NCI-H146 treated with DMSO at 0.1 percent for 48 hours (cell line): ENCODE results near the gene ITGA6.
A peak's percentile ranks its signal among the peaks of the same experiment; 100 is the strongest.

Source experiments
- DNase-seq: peaks from one replicate; lab custom pipeline; 2025; ENCODE audit not compliant: unreplicated experiment; lab: John Stamatoyannopoulos, UW

ITGA6 gene

DNA sequence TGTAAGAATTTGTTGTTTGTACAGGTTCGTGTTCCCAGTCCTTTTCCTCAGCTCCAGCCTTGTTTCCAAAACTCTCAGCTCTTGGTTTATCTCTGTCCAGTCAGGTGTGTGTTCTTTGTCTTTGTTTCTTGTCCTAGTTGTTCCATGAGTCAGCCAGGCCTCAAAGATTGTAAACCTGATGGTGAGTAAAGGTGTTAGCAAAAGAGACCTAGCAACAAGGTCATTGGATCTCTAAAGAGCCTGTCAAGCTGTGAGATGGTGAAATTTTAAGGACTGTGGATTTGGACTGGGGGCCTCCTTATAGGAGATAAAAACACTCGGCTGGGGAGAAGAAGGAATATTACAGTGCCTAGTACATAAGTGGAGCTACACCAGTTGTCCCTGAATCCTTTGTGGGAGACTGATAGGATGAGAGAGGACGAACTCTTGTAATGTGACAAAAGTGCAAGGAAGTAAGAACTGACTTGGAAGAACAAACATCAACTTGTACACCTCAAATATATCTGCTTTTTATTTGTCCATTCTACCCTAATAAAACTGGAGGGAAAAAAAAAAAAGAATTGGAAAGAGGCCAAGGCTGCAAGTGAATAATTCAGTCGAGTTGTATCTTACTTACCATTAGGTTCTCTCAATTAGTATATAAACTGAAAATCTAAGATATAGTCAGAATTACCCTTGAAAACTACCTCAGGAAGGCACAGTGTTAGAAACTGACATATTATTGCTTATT lies 37.2 kb downstream of the ITGA6 start:
- no peak for DNase-seq

DNA sequence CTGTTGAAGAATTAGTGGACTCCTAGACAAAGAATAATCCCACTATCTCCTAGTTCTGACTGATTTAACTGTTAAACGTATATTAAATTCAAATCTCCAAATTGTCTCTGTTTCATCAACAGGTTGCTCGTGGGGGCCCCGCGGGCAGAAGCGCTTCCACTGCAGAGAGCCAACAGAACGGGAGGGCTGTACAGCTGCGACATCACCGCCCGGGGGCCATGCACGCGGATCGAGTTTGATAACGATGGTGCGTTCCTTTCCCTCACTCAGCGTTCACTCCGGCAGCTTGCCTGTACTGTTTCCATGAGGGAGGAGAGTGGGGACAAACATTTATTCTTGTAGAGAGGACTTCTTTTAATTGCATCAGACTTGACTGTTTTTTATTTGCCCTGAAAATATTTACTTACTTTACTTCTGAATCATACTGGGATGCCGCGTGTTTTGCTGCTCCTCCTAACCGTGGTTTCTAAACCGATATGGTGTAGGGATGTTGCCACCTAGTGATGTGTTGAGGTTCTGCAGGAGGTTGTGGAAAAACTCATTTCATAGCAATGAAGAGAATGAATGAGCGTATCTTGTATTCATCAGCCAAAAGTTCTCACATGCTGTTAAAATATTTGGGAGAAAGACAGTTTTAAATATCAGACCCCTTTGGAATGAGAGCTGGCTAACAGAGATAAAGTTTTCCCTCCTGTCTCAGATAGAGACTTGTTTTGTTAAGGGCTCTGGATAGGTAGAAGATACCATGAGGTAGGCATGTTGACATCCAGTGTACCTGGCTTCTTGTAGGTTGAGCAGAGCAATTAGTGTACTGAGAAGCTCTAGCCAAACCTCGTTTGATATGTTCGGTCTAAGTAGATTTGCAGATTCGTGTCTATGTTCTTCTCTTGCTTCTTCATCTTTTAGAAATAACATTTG lies 38.3 kb downstream of the ITGA6 start:
- peak; percentile 76 for DNase-seq

DNA sequence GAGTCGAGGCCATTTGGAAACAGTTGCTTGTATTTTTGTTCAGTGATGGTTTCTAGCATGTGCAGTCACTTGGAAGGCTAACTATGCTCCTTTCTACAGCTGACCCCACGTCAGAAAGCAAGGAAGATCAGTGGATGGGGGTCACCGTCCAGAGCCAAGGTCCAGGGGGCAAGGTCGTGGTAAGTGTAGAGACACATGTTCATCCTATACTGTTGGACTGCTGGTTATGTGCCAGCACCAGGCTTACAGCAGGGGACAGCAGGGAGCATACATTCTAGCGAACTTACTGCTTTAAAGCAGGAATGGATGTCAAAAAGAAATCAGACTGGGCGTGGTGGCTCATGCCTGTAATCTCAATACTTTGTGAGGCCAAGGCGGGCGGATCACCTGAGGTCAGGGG lies 40.0 kb downstream of the ITGA6 start:
- no peak for DNase-seq

DNA sequence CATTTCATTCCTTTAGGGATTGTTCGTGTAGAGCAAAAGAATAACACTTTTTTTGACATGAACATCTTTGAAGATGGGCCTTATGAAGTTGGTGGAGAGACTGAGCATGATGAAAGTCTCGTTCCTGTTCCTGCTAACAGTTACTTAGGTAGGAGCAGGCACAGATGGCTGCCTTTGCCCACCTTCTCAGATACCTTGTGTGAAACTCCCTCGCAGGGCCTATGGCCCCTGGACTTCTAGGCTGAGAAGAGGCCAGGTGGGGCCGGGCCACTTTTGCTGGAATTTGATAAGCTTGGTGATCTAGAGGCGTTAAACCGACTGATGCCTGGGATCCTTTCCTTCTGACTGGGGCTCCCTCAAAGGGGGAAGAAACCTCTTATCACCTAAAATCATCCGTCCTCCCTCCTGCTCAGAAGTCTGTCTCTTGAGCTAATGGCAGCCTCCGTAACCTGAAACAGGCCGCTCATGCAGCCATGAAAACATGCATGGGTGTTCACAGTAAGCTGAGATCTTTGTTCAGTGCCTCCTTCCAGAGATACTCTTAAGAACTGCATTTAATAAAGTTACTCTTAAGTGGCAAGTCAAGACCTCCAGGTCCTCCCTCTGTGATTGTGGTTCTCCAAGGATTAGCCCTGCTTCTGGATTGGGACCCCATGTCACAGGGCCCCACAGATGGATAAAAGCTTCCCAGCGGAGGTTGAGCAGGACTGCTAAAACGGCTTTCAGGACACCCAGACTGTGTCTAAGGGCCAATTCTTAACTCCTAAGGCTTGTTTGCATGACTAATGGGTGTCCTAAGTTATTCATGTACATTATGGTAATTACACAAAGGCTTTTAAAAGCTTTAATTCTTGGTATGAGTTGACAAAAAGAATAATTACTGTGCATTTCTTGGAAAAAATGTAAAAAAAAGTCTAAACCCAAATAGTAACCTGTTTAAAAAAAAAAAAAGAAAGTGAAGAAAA lies 43.9 kb downstream of the ITGA6 start:
- DNase-seq: no peak

DNA sequence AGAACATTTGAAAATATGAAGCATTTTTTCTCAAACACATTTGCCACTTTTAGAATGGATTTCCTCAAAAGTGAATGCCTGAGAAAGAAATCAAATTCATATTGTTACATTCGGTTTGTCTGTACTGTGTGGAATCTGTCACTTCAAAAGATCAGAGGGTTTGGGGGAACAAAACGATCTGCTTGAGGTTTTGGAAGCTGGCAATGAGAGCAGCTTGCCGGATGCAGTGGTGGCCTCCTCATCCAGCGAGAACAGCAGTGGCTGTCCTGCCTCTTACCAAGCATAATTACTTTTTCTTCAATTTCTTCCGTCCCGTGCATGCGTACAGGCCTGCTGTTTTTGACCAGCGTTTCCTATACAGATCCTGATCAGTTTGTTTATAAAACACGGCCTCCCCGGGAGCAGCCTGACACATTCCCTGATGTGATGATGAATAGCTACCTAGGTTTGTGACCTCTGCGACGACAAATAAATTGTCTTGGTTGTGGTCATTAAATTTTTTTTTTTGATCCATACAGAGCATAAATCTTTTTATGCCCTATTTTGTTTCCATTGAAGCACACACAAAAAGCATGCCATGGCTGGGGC lies 45.2 kb downstream of the ITGA6 start:
- no peak for DNase-seq

DNA sequence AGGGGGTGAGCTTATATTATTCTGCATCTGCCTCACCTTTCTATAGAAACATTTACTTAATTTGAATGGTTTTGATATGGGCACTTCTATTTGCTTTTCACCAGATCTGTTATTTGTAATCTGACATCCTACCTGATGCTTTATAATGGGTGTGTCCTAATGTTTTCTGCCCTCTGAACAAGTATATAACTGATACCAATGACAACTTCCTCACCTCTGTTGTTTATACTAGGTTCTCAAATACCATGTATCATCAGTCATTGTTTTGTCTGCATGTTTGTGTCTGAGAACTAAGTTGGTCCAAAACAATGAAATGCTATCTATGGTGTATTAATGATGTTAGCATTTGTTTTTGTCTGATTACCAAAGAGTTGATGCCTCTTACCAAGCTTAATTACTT lies 45.8 kb downstream of the ITGA6 start:
- DNase-seq: no peak

DNA sequence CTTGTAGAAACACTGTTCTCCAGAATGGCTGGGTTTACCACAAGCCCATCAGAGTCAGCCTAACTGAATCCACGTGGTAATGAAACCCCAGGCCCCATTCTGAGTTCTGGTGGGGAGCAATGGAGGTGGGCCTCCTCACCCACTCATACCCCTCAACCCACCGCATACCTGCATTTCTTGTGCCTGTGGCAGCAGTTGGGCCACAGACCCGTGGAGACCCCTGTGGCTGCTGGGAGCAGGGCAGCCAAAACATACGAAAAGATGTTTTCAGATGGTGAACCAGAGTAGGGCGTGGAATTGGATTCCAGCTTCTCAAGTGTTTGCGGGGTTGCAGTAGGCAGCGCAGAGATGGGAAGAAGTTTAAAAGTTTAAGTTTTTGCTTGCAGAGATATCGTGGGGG lies 51.0 kb downstream of the ITGA6 start:
- no peak for DNase-seq

DNA sequence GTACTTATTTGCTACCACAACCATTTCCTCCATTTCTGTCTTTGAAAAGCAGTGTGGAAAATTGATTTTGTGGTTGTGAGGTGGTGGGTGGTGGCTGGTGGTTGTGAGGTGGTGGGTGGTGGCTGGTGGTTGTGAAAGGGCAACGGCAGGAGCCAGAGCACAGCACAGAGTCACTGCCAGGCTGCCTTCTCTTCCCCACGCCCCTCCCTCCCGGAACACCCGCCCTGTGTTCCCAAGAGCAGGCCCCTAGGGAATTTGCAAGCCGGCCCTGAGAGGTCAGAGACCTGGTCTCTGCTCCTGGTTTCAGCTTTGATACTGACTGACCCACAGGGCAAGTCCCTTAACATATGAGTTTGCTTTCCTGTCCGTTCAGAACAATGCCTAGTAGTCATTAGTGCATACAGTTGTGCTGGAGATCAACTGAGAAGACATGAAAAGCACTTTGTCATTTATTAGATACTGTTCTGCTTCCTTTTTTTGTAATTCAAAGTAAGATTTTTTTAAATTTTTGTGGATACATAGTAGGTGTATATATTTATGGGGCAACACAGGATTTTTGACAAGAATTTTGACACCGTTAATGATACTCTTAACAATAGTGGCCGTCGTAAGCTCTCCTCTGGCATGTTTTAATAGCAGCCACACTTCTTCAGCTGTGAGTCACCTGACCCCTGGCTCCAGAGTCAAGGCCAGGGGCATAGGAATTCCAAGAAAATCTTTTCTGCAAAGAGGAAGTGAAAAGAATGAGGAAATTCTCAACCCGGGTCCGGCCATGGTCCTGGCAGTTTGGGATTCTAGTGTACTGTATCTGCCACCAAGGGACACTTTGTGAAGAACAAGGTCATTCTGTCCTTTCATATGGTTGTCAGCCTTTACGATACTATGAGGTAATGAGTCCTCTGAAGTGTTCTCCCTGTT lies 53.2 kb downstream of the ITGA6 start:
- DNase-seq: no peak

DNA sequence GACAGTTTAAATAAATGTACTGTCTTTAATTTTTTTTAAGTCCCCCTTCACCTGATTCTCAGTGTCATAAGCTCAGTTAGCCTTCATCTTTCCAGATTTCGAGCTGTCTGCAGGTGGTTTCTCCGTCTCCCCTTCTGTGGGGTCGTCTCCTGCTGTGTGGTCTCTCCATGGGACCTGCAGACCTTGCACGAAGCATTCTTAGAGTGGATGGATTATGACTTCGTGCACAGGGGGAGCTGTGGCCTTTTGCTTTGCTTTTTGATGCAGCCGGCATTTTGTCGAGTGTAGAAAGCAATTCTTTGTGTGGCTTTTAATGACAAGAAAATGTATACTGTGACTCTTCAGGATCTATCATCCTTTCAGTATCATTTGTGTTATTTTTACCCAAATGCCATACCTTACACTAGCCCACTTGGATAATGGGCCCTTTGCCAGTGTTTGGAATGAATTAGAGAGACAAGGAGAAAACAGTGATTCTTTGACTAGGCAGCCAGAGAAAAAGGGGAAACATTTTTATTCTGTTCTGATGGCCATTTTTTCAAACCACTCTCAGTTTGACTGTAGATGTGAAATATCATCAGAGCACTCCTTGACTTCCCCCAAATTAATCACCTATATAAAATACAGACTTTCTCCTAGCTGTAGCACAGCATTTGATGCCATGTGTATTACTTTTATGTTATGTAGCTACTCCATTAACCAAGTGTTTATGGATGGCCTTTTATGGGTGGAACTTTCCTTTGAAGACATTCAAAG lies 54.3 kb downstream of the ITGA6 start:
- DNase-seq: no peak

DNA sequence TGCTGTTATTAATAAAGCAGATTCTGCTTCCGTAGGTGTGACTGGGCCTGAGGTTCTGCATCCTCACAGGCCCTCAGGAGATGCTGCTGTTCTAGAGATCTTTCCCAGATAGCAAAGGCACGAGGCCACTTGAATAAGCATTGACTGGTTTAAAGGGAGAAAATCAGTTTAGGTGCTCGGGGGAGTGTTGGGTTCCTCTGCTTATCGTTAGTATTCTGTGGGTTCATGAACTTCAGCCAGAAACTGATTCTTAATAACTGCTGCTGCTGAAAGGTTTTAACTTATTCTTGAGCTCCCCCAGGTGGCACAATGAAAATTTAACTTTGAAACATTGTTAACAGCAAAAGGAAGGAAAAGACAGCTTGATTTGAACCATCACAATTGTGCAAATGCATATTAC lies 56.9 kb downstream of the ITGA6 start:
- DNase-seq: no peak

DNA sequence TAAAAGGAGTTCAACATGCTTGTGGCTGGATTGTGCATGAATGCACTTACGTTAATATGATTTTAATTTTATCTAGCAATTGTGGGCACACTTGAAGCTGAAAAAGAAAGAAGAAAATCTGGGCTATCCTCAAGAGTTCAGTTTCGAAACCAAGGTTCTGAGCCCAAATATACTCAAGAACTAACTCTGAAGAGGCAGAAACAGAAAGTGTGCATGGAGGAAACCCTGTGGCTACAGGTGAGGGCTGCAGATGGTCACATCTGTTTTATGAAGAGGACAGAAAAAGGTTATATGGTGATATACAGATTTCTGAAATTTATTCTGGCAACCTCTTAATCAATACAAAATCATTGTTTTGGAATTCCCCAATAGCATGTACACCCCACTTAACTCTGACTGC lies 57.3 kb downstream of the ITGA6 start:
- DNase-seq: no peak

DNA sequence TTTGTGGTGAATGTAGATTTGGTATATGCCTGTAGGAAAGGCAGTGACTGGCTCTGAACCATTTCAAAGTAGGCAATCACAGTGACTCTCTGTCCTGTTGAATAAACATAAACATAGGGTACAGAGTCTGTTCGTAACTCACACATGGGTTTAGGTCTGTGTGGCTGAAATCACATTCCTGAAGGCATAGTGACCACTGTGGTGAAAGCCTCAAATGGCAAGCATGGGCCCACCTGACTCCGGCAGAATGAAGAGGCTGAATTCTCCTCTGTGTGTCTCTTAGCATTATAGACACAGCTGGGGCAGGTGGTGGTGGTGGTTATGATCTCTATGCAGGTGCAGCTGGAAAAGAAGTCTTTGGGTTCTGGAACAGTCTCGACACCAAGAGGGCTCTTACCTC lies 61.2 kb downstream of the ITGA6 start:
- no peak for DNase-seq

DNA sequence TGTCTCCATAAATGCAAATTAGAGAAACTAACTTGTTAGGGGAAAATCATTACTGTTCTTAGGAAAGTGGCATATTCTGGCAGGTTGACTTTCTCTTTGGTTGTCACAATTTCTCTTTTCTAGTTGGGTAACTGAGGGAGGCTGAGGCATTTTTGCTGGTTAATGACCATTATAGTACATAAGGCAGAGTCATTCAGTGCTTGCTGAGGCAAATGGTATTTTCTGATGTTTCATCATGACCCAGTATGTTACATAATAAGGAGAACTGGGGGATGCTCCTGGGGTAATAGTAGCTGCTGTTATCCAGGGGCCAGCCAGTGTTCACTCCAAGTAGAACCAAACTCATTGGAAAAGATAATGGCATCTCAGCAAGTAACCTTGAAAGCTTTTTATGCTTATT lies 62.3 kb downstream of the ITGA6 start:
- no peak for DNase-seq

DNA sequence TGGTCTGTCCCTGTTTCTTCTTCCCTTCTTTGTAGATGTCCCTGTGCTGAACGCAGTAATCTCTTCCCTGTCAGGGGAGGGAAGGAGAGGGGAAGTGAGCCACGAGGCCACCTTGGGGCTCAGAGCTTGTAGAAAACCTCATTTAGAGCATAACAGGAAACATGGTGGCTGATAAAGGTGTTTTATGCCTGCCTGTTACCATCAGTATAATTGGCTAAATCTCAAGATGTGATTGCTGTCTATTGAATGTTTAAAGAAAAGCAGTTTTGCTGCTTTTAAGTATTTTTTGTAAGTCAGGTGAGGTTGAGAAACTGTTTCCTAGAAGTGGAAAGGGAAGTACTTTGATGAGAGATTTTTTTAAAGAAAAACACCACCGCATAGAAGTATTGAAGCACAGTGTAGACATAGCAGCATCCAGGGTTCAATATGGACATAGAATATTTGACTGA lies 68.8 kb downstream of the ITGA6 start:
- DNase-seq: no peak

DNA sequence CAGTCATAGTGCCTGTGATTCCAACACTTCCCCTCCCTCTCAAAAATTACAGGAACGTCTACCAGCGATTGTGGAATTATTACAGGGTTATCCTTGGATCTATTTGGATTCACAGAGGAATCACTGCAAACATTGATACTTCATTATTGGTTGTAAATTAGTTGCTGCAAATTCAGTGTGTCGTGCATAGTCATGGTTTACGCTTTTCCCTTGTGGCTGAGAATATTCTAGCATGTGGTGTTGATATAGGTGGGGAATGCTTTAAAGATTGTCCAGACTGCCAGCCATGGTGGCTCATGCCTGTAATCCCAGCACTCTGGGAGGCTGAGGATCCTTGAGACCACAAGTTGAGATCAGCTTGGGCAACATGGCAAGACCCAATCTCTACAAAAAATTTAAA lies 79.8 kb downstream of the ITGA6 start:
- no peak for DNase-seq

DNA sequence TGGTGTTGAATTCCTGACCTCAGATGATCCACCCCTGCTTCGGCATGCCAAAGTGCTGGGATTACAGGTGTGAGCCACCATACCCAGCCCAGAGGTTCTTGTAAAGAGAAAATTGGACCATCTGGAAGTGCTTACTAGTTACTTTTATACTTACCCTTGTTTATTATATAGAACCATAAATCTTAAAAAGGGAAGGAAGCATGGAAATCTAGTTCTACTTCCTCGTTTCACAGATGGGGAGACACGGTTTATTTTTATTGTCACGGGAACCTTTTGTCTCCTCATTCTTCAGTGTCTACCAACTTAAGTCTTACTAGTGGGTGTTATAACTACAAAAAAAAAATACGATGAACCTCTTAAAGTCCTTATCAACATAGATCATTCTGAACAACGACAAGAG lies 82.7 kb downstream of the ITGA6 start:
- no peak for DNase-seq

DNA sequence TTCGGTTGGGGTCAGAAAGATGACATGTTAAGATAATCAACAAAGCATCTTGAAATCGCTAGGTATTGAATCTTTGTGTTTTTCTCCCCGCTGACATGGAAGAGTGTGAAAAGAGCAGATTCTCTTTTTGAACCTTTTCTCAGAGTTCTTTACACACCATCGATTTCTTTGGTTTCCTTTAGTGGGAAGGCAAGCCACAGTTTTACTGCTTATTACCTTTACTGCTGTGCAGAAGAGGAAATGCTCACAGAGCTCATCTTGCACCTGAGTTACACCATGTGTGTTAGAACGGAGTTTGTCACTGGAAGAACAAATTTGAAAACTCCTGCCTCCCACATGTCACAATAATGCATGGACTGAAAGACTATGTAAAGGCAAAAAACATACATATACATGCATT lies 83.2 kb downstream of the ITGA6 start:
- DNase-seq: no peak

DNA sequence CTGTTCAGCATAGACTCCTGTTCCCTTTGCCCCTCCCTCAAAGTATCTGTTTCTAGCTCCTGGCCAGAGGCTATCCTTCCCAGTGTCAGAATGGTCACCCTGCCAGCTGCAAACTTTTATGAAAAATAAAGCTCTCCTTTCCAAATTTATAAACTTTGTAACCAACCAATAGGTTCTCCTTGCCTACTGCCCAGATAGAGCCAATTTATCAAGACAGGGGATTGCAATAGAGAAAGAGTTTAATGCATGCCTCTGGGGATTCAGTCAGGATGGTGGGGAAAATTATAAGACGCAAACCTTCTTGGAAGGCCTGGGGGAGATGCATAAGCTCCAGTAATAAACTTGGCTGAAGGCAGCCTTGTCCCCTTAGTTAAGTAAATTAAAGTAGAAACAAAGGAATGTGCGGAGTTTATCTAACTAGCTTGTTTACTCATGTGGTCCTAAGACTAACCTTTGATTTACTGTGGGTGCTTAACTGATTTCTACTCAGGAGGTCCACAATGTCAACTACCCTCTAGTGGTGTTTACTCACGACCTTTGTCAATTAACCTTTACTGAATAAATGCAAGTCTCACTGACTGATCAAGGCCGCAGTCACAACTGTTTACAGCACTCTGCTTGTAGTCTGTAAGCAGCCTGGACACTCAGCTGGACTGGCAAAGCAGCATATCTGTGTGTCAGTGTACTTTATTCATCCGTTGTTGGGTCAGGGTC lies 85.6 kb downstream of the ITGA6 start:
- no peak for DNase-seq
